ENCODE results near the gene NUP58. TPM values are rescaled to one million over a fixed set of nuclear protein-coding genes. Genes with fewer than 3 reads are reported as not detected.
A peak's percentile ranks its signal among the peaks of the same experiment; 100 is the strongest.

Gene NUP58
- total and polyA plus RNA-seq, 9 donors: 15.3 to 57.0 (median 42.9) TPM

DNA sequence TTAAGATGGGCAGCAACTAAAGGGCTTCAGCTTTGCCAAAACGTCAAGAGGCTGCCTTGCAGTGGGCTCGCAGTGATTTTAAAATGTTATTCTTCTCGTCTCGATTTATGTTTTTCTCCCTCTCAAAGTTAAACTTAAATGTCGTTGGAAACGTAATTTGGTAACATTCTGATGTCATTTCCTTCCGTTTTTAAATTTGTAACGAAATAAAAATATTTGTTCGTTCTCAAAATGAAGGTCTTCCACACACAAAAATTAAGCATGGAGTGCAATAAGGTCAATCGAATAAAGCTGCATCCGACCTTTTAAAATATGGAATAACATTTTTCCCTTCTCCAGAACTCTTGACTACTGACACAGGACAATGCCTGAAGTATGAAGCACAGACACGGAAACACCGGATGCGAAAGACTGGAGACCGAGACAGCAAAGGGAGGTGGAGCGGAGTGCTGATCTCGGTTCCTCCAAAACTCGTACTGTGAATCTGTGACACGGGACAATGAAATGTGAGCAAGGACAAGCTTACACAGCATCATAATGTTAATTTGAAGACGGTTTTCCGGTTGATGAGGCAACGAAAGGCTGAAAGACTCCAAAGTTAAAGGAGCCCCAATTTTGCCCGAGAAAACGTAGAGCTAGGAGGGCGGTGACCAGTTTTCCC, 15.0 kb upstream of the NUP58 start:
- Histone ChIP-seq H3K9me3 (no peaks in the 10 kb centered on the region), H3K4me1 (ENCODE audit: insufficient read depth) (peaks cover 4% of the 10 kb centered on the region), H3K4me3 (peak overlapping the region; percentile 85), H3K27me3 (no peaks in the 10 kb centered on the region), H3K36me3 (no peaks in the 10 kb centered on the region), H3K27ac (peak overlapping the region in 1 of 2 donors; percentile 46)
- intact Hi-C loops (cut with DNase I): no loop called here
- DNase-seq: peak in 1 of 5 donors; percentile 27
- WGBS, 3 donors: 1 to 3% (median 1%) methylated on average over 25 of the region's 25 CpGs
- TF ChIP-seq, protein P1, sequence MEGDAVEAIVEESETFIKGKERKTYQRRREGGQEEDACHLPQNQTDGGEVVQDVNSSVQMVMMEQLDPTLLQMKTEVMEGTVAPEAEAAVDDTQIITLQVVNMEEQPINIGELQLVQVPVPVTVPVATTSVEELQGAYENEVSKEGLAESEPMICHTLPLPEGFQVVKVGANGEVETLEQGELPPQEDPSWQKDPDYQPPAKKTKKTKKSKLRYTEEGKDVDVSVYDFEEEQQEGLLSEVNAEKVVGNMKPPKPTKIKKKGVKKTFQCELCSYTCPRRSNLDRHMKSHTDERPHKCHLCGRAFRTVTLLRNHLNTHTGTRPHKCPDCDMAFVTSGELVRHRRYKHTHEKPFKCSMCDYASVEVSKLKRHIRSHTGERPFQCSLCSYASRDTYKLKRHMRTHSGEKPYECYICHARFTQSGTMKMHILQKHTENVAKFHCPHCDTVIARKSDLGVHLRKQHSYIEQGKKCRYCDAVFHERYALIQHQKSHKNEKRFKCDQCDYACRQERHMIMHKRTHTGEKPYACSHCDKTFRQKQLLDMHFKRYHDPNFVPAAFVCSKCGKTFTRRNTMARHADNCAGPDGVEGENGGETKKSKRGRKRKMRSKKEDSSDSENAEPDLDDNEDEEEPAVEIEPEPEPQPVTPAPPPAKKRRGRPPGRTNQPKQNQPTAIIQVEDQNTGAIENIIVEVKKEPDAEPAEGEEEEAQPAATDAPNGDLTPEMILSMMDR (IDR thresholded peaks at IDR 0.05): no peak
- TF ChIP-seq POLR2A (IDR thresholded peaks at IDR 0.05): no peak
- TF ChIP-seq EP300 (IDR thresholded peaks at IDR 0.05): no peak

DNA sequence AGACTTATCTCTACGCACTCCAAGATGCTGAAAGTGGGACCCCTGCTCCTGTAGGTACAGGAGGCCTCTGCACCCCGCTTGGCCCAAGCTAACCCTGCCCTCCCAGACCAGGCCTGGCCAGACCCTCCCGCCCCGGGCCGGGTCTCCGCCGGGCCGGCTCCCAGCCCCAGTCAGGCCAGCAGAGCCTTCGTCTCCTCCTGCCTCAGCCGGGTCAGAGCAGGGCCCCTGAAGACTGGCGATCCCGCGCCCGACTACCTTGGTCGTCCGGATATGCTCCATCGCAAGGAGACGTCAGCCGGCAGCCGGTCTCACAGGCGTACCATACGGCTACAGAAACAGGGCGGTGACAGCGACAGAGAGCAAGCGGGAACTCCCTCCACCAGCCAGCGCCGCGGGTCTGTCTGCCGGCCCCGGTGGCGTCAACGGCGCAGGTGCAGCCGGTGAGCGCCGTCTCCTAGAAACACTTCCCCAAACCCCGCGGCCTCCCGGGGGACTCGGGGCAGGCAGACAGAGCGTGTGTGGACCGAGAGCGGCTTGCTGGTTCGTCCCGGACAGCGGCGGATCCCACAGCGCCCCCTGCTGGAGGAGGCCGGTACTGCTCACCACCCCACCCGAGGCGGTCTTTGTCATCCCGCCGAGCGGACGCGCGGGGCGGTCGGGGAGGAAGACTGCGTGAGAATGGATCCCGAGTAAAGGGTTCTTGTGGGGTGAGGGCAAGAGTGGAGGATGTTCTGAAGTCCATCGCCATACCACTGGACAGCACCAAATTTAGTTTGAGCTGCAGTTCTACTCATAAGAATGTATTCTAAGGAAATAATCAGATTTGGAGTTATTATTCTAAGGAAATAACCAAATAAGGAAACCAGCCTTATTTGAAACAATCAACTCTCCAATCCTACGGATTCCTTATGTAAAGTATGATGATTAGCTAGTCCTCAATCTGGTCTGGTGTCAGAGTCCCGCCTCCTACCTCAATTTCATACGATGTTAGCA, 14.2 kb upstream of the NUP58 start, which contains the start of gene MTMR6:
Gene MTMR6 (minus strand): TSS at position 520 of the 993 bp plus-strand sequence. CDS start 241 bp downstream, at position 279.
- H3K4me1 ChIP-seq (ENCODE audit: insufficient read depth): peaks cover 4% of the 10 kb centered on the region
- peak within 1 kb of the TSS; percentile 46 to 52 for H3K27ac ChIP-seq
- intact Hi-C loops (cut with DNase I): no loop called here
- peak; percentile 84 to 95 (median 92) for DNase-seq
- no peaks in the 10 kb centered on the region for H3K27me3 ChIP-seq
- no peaks in the 10 kb centered on the region for H3K36me3 ChIP-seq
- no peaks in the 10 kb centered on the region for H3K9me3 ChIP-seq
- peak within 1 kb of the TSS; percentile 85 for H3K4me3 ChIP-seq
- WGBS, 3 donors: 0 to 1% (median 1%) methylated on average over 50 to 65 of the region's 65 CpGs
- no peak for TF ChIP-seq EP300 (IDR thresholded peaks at IDR 0.05)
- TF ChIP-seq, protein P1 (IDR thresholded peaks at IDR 0.05): peak; percentile 97 to 100 (median 98)
- TF ChIP-seq POLR2A (IDR thresholded peaks at IDR 0.05): peak; percentile 44

DNA sequence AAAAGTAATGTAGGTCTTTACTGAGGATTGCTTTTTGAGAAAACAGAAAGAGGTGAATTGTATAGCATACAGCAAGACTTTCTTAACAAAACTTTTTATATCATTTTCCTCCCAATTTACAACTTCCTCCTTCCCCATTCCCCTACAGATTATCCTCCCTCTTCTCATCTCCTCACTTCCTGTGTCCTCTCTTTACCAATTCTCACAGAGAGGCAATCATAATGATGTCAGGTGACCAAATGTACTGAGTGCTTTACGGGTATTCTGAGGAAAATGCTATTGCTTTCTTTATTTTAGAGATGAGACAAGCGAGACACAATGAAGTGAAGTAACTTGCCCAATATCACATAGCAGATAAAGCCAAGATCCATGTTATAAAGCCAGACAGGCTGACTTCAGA, 12.5 kb upstream of the NUP58 start:
- H3K4me1 ChIP-seq (ENCODE audit: insufficient read depth): peaks cover 4% of the 10 kb centered on the region
- WGBS, 3 donors: 66 to 73% (median 71%) methylated on average over 2 of the region's 2 CpGs
- no peak overlapping the region for H3K4me3 ChIP-seq
- H3K27me3 ChIP-seq: no peaks in the 10 kb centered on the region
- no peaks in the 10 kb centered on the region for H3K36me3 ChIP-seq
- H3K27ac ChIP-seq: no peak overlapping the region
- intact Hi-C loops (cut with DNase I): no loop called here
- TF ChIP-seq, protein P1 (IDR thresholded peaks at IDR 0.05): no peak
- no peak for TF ChIP-seq EP300 (IDR thresholded peaks at IDR 0.05)
- no peak for TF ChIP-seq POLR2A (IDR thresholded peaks at IDR 0.05)
- H3K9me3 ChIP-seq: no peaks in the 10 kb centered on the region
- no peak for DNase-seq

DNA sequence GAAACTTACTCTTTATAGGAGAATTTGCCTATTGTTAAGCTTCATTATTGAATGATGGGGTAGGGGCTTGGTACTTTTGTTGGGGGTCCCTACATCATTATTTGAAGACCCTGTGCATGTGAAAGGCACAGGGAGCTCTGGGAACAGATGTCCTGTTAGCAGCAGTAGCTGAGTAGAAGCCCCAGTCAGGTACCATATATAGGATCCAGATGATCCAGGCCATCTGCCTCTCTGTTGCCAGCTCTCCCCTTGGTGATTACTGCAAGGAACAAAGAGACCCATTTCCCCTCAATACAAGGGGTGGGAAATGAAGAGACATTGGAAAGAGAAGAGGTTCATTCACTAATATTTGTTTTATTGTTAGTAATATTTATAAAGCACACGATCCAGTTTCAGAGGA, 9.7 kb upstream of the NUP58 start:
- H3K9me3 ChIP-seq: no peaks in the 10 kb centered on the region
- no peaks in the 10 kb centered on the region for H3K36me3 ChIP-seq
- no peak overlapping the region for H3K4me3 ChIP-seq
- WGBS, 3 donors: 41 to 68% (median 43%) methylated on average over 1 of the region's 1 CpG
- TF ChIP-seq, protein P1 (IDR thresholded peaks at IDR 0.05): no peak
- TF ChIP-seq EP300 (IDR thresholded peaks at IDR 0.05) (no peak), POLR2A (IDR thresholded peaks at IDR 0.05) (no peak)
- intact Hi-C loops (cut with DNase I): no loop called here
- no peak overlapping the region for H3K27ac ChIP-seq
- DNase-seq: no peak
- H3K4me1 ChIP-seq (ENCODE audit: insufficient read depth): no peaks in the 10 kb centered on the region
- H3K27me3 ChIP-seq: no peaks in the 10 kb centered on the region
